GM21423 (cell line): ENCODE results near the gene NACC1.
"Not testable (repeated sequence)": the region's sequence is repeated elsewhere in the genome, so short reads cannot be mapped to it uniquely, and the experiment has no call there.

Experiments
- ATAC-seq: cut with Tn5 transposase; IDR thresholded peaks from one replicate; pipeline ENCODE4 v1.9.1; 2021; ENCODE audit warnings: mild to moderate bottlenecking, moderate library complexity; ENCODE audit not compliant: unreplicated experiment

NACC1 gene

DNA sequence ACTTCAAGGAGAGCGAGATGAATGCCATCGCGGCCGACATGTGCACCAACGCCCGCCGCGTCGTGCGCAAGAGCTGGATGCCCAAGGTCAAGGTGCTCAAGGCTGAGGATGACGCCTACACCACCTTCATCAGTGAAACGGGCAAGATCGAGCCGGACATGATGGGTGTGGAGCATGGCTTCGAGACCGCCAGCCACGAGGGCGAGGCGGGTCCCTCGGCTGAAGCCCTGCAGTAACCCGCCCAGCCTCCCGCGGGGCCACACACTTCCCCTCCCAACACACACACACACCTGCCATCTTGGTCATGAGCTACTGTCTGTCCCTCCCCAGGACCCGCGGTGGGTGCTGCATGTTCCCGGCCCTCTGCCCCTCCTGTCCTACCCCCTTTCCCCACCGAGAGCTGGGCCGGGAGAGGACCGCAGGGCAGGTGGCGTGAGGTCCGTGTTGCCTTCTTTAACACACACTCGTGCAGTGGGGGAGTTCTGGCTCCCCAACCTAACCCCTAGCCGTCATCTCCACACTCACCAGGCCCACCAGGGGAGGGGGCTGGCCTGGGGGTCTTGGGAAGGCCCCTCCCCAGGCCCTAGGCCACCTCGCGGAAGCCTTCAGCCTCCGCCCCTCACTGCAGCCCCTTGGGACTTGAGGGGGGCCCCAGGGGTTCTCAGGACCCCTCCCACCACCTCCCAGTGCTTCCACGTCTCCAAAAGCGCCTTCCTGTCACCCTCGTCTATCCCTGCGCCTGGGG lies 20.3 kb downstream of the NACC1 start:
- no peak for ATAC-seq

DNA sequence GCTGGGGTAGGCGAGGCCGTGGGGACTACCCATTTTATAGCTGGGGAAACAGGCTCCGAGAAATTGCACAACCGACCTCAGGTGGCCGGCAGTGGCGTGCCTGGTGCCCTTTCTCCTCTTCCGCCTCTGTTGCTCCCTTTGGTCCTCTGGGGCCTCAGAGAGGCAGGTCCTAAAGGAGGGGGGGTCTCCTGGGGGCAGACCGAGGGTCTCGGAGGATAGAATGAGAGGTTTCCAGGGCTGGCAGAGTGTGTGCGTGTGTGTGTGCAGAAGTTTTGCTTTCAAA lies 20.8 kb downstream of the NACC1 start:
- no peak for ATAC-seq

DNA sequence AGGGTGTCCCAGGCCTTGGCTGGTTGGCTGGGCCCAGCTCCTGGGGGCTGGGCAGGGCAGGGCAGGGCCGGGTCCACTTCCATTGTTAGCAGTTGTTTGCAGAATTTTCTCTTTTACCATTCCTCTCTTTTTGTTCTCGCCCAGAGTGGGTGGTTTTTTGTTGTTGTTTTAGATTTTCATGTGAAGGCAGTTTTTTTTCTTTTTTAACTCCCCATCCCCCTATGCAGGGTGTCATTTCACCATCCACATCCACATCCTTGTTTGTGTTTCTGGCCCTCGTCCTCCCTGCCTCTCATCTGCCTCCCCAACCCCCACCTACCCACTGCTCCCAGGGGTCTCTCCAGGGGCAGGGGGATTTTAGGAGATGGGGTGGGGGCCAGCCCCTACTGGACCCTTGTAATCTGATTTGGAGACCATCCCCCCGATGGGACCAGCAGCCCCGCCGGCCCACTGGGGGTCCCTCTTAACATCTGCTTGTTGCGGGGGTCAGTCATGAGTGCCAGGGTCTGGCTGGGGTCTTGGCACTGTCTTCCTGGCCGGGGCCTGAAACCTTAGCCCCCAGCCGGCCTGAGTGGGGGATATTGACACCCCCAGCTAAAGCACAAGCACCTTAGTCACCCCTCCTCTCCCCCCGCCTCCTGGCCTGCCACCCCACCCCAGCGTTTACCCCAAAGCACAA lies 21.7 kb downstream of the NACC1 start:
- no peak for ATAC-seq

DNA sequence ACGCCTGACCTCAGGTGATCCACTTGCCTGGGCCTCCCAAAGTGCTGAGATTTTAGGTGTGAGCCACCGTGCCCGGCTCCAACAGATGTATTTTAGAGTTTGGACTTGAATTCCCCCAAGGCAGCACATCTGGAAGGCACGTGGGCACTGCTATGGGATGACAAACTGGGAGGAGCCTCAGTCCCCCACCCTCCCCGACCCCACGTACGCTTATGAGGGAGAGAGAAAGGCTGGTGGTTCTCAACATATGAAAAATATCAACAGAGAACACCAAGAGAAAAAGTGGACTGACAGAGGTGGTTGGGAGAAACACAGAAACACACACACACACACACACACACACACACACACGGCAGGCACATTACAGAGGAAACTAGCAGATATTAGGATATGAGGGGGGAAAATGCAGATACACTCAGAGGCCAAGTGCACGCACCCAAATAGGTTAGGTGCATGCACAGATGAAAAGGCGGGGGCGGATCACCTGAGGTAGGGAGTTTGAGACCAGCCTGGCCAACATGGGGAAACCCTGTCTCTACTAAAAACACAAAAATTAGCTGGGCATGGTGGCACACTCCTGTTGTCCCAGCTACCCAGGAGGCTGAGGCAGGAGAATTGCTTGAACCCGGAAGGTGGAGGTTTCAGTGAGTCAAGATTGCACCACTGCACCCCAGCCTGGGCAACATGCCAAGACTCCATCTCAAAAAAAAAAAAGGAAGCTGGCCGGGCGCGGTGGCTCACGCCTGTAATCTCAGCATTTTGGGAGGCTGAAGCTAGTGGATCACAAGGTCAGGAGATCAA lies 28.9 kb downstream of the NACC1 start:
- no peak for ATAC-seq

DNA sequence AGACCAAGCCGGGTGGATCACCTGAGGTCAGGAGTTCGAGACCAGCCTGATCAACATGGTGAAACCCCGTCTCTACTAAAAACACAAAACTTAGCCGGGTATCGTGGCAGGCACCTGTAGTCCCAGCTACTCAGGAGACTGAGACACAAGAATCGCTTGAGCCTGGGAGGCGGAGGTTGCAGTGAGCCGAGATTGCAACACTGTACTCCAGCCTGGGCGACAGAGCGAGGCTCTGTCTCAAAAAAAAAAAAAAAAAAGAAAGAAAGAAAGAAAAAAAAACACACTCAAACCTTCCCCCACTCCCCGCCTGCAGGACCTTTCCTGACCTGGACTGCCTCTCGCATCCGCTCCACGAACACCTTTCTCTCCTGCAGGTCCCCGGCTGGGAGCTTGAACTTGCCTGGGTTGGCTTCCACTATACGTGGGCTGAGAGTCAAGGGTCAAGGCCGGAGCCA lies 31.1 kb downstream of the NACC1 start:
- not testable (repeated sequence) for ATAC-seq

DNA sequence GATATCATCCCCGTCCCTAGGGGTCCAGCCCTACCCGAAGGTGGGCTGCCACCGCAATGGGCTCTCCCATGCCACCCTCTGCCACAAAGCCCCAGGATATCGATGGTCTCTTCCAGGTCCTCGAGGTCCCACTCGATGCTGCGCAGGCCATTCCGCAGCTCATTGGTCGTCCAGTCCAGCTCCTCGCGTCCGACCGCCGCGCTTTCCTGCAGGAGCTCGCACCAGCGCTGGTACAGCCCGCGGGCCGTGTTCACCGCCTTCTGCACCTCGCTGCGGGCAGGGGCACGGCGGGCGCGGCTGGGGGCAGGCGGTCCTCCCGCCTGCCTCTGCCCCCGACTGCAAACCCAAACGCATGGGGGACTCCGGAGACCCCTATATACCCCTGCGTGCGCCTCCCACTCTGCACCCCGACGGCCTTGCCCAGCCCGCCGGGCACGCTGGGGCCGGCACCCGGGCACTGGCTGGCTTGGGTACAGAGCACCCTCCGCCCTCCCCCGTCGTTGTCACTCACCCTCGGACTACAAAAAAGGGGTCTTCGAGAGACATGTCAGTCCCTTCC lies 31.6 kb downstream of the NACC1 start:
- no peak for ATAC-seq

DNA sequence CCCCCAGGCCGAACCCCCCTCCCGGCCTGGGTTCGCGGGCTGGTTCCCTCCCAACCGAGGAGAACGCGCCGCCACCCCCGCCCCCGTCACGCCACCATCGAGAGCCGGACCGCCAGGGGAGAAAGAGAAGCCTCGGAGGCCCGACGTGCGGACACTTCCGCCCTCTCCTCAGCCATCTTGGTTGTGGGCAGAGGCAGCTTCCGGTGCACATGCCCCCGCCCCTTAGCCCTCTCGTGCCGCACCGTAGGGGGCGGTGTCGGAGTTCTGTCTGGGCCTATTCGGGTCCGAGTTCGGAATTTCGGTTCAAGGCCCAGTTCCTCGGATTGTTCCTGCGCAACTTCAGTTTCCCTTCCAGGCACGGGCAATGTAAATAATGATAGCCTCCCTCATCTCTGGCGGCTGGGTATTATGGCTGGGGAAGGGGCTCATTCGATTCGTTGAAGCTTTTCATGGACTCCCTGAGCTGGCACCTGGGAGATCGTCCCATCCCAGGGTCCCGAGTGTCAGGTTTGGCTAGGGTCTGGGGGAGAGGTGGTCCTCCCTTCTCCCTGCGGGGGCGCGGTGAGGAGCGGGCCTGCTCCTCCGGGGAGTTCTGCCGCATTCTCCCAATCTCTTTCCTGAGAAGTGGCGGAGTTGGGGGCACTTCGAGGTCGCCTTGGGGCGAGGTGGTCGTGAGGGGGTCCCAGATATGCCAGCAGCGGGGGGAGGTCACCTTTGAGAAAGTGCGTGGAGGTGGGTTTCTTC lies 32.3 kb downstream of the NACC1 start, which contains the start of the genes IER2 and STX10:
Gene IER2, plus strand, starts transcription at position 225 of the 744 bp plus-strand sequence. CDS start 2,776 bp downstream, outside the sequence.
Gene STX10, minus strand, starts transcription at position 189 of the 744 bp plus-strand sequence. CDS start 202 bp downstream, outside the sequence.
- ATAC-seq = peak; percentile 32

DNA sequence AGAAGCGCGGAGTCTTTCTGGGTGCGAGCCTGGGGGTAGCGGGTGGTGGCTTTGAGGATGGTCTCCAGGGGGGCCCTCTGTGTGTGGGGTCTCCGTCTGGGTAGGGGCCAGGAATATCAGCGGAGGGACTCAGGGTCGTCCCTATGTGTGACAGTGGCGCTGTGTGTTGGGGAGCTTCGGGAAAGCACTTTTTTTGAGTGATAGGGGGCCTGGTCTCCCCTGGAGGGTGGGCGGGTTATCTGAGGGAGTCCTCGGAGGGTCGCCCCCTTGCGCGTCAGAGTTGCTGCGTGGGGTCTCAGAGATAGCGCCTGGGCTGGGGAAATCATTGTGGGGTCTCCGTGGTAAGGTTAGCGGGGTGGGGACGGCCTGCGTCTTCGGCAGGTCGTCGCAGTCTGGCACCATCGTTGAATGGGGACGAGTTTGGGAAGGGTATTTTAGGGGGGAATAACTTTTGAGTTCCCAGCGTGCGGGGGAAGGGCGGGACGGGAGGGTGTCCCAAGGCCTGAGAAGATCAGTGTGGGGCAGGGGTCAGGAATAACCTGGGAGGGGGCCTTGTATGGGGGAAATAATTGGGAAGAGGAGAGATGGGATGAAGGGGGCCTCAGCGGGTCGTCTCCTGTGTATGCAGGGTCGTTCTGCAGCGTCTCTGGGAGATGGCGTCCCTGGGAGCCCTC lies 33.0 kb downstream of the NACC1 start:
- no peak for ATAC-seq

DNA sequence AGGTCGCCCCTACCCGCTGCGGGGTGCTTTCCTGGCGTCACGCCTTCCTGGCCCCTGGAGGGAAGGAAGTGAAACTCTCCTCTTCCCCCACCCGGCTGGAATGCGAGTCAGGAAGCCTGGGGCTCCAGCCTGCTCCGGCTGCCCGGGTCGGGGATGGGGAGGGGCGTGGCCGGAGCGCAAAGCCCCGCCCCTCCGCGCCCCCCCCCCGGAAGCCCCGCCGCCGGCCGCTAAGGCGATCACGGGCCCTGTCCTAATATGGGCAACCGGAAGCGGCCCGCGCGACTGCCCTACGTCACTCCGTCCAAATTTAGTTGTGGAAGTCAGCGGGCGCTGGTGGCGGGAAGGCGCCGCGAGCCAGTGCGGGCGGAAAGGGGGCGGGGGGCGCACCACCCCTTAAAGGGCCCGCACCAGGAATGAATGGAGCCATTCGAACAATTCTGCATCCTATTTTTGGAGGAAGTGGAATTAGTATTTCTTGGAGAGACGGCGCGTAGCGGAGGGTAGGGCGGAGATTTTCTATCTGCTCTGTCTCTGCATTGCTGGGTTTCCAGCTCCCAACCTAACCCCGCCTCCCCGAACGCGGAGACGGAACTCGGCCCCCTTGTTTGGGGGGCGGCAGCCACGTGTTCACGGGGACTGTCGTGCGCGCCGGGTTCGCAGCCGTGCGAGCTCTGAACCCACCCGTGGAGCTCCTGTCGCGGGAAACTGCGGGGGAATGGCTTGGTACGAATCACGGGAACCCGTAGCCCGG lies 33.7 kb downstream of the NACC1 start:
- ATAC-seq = peak; percentile 40

DNA sequence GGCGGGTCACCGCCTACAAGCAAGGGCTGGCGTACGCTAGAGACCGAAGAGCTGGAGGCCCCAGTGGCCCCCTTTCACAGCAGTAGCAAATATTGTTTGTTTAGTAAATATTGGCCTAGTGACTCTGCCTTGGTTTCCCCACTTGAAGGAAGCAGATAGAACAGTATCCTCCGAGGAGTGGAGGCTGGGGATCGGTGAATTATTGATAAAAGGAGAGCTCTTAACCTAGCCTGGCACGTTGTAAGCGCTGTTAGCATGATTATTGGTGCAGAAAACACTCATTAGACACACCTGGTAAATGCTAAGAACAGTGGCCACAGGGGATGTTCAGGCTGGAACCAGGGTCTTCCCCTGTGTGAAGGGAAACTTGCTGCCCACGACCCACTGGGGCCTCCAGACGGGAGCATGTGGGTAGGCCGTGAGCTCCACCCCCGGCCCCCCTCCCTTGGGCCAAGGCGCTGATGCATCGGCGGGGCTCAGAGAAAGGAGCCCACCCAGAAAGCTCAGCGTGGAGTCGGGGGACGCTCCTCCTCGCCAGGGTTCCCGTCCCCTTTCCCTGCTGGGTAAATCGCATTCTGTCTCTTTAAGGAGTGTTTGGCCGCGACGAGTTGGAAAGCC lies 34.4 kb downstream of the NACC1 start:
- ATAC-seq = no peak

DNA sequence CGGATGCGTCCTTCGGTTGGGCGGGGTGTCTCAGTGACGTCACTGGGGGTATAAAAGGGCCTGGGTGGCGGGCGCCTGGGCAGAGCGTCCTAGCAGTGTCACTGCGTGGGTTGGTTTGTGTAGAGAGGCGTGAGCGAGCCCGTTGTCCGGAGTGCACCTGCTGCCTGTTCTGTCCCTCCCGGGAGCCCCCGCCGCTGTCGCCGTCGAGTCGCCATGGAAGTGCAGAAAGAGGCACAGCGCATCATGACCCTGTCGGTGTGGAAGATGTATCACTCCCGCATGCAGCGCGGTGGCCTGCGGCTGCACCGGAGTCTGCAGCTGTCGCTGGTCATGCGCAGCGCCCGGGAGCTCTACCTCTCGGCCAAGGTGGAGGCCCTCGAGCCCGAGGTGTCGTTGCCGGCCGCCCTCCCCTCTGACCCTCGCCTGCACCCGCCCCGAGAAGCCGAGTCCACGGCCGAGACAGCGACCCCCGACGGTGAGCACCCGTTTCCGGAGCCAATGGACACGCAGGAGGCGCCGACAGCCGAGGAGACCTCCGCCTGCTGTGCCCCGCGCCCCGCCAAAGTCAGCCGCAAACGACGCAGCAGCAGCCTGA lies 35.0 kb downstream of the NACC1 start:
- no peak for ATAC-seq

DNA sequence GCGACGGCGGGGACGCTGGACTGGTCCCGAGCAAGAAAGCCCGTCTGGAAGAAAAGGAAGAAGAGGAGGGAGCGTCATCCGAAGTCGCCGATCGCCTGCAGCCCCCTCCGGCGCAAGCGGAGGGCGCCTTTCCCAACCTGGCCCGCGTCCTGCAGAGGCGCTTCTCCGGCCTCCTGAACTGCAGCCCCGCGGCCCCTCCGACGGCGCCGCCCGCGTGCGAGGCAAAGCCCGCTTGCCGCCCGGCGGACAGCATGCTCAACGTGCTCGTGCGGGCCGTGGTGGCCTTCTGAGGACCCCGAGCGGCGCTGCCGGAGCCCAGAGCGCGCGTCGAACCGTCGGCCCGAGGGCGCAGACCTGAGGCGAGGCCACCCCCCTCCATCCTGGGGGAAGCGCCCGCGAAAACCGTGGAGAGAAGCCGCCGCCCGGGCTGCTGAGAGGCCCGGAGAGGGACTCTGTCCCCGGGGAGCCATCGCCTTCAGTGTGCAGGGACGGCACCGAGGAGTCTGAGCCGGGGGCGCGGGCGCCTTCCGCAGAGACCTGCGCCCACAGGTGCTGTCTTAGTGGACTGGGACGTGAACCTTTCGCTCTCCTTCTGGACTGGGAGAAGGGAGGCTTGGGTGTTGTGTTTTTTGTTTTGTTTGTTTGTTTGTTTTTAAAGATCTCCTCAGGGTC lies 35.6 kb downstream of the NACC1 start:
- no peak for ATAC-seq

DNA sequence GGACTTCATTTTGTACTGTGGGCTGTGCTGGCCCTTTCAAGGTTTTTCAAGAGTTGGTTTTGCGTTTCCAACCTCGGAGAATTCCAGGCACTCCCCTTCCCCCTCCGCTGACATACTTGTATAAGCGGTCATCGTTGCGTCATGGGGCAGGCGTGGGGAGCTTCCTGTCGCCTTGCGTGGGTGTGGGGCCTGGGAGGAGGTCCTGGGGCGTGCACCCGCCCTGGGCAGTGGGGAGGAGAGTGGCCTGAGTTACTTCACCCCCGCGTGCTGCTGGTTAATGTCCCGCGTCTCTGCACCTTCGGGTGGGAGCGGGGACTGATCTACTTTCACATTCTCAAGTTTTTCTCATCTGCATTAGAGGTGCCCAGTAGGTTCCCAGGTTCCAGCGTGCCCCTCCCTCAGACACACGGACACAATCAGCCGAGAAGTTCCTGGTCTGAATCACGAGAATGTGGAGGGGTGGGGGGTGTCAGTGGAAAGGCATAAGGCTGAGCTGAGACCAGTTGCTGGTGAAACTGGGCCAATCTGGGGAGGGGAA lies 36.2 kb downstream of the NACC1 start:
- ATAC-seq = no peak

DNA sequence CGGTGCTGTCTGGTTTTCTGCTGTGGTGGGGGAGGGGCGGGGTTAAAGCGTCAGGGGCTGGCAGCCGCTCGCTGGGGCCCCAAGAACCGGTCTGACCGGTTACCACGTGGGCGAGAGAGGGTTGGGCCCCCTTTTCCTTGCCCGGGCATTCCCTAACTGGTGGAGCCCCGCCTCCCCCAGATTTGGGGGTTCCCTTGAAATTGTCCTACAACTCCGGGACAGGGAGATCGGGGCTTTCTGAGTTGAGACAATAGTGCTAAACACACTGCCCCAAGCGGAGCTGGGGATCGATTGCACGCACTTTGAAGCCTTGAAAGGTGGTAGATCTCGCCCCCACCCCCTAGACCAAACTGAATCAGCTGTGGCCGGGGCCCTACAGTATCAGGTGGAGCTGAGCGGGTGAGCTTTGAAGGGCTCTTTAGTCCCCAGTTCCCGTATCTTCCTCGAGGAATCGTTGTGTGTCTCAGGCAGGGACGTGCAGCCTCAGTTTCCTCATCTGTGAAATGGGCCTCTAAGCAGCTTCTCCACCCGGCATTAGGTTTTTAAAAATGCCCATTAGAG lies 36.9 kb downstream of the NACC1 start:
- no peak for ATAC-seq

DNA sequence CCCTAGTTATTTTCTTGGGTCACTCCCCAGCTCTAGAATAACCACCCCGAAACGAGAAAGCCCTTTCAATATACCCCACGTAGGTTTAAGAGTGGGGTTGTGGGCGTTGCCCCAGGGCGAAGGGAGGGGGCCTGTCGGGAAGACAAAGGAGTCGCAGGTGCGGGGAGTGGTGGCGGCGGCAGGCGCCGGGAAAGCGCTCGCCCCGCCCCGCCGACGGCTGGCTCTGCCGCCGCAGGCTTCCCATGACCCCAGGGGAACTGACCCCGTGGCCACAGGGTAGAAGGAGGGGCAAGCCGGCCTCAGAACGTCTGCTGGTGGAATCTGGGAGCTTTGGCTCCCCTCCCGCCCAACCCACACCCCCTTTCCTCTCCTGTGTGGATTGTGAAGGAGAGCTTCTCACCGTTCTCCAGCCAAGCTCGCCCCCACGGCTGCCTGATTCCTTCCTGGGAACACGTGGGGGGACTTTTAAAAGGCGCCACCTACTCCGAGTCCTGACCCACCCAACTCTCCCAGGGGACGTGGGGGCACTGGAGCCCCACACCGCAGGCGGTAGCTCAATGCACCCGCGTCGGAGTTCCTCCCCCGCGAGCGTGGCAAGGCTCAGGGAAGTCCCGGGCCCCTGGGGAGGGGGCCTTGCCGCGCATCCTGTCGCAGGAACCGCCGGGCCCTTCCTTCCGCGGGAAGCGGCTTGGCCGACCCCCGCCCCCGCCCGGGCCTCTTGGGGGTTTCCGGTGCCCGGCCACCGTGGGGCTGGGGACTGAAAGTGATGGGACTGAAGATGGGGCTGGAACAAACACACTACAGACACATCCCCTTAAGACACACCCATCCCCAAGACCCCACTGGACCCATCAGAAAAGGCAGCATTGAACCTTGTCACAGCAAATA lies 37.7 kb downstream of the NACC1 start:
- peak; percentile 21 for ATAC-seq

DNA sequence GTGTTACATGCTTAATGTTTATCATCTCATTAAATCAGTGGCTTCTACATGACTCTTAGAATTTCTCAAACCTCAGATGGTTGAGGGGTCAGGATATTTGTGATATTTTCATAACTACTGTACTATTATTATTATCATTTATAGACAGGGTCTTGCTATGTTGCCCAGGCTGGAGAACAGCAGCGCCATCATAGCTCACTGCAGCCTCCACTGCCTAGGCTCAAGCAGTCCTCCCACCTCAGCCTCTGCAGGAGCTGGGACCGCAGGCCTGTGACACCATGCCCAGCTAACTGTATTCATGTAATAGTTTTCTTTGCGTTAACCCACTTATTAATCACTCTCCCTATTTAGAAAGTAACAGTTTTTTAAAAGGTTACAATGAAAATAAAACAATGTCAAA lies 41.6 kb downstream of the NACC1 start:
- no peak for ATAC-seq
